GM19452 (cell line): ENCODE data around the gene CLN6.
"Not testable (repeated sequence)": the region's sequence is repeated elsewhere in the genome, so short reads cannot be mapped to it uniquely, and the experiment has no call there.

Experiments used
- ATAC-seq: cut with Tn5 transposase; IDR thresholded peaks from one replicate; pipeline ENCODE4 v1.9.1; 2021; ENCODE audit not compliant: unreplicated experiment

The CLN6 gene

GRCh38 chr15:68207176-68207935 lies 22.2 kb downstream of the CLN6 start:
- no peak for ATAC-seq

GRCh38 chr15:68206711-68207151 lies 22.8 kb downstream of the CLN6 start:
- no peak for ATAC-seq

GRCh38 chr15:68205954-68206539 lies 23.5 kb downstream of the CLN6 start:
- no peak for ATAC-seq

- no peak for ATAC-seq
These were observed 24.0 kb downstream of the CLN6 start for GRCh38 chr15:68205558-68205944.

- ATAC-seq: no peak
These were observed 24.6 kb downstream of the CLN6 start, which contains the start of gene CALML4 for GRCh38 chr15:68204776-68205557. CALML4 (minus strand) TSS chr15:68205332; CDS start chr15:68205247, 85 bp downstream.

GRCh38 chr15:68204361-68204760 lies 25.2 kb downstream of the CLN6 start:
- ATAC-seq: no peak

GRCh38 chr15:68203956-68204355 lies 25.6 kb downstream of the CLN6 start:
- ATAC-seq: no peak

- no peak for ATAC-seq
These were observed 26.0 kb downstream of the CLN6 start for GRCh38 chr15:68203486-68203885.

- not testable (repeated sequence) for ATAC-seq
These were observed 26.5 kb downstream of the CLN6 start for GRCh38 chr15:68202994-68203393.

- no peak for ATAC-seq
These were observed 27.7 kb downstream of the CLN6 start for GRCh38 chr15:68201879-68202261.

GRCh38 chr15:68201153-68201878 lies 28.2 kb downstream of the CLN6 start:
- no peak for ATAC-seq

GRCh38 chr15:68200016-68200861 lies 29.3 kb downstream of the CLN6 start:
- no peak for ATAC-seq

GRCh38 chr15:68199340-68199739 lies 30.2 kb downstream of the CLN6 start:
- no peak for ATAC-seq

GRCh38 chr15:68197661-68198437 lies 31.7 kb downstream of the CLN6 start:
- ATAC-seq: no peak

- ATAC-seq: no peak
These were observed 32.4 kb downstream of the CLN6 start for GRCh38 chr15:68197170-68197492.

GRCh38 chr15:68196445-68197169 lies 32.9 kb downstream of the CLN6 start:
- no peak for ATAC-seq

GRCh38 chr15:68195336-68196112 lies 34.0 kb downstream of the CLN6 start:
- no peak for ATAC-seq

GRCh38 chr15:68192804-68193486 lies 36.6 kb downstream of the CLN6 start:
- ATAC-seq: no peak
